Esophagus squamous epithelium (tissue), 4 donors: ENCODE measurements around the gene ISLR2.

Experiments used
- POLR2A ChIP-seq, 4 donors: fragments of 450-650 bp; IDR thresholded peaks; one replicate each; pipeline ENCODE4 v1.6.1; 2017; ENCODE audit warnings: antibody characterized with exemption in 4 of 4, mild to moderate bottlenecking in 4 of 4, moderate library complexity in 3 of 4
- TF ChIP-seq, protein P1 (sequence below), 6 experiments: fragments of 450-650 bp in 4 of 6; fragments of 200-600 bp in 2 of 6; sonication (generic) in 2 of 6; IDR thresholded peaks; one replicate each; pipeline ENCODE4 v1.5.1; 2016 to 2019; ENCODE audit warnings: antibody characterized with exemption in 6 of 6, mild to moderate bottlenecking in 4 of 6, moderate library complexity in 4 of 6

DNA sequence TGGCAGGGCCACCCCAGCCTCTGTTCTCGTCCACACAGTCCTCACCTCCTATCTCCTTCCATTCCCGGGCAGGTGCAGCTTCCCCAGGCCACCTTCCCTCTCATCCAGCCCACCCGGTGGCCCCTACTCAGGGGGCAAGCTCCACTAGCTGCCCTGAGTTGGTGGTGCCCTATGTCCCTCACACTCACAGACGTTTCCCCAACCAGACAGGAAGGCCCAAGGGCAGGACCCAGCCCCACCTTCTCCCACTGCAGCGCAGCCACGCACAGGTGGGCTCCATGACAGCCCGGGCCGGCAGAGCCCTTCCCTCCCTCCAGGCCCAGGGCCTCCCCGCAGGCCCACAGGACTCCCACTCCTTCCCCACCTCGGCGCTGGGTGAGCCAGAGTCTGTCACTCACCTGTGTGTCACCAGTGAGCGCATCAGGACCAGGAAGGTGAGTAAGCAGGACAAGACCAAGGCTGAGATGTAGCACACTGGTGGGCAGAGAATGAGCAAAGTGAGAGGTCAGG lies 54.3 kb downstream of the ISLR2 start:
- TF ChIP-seq, protein P1, sequence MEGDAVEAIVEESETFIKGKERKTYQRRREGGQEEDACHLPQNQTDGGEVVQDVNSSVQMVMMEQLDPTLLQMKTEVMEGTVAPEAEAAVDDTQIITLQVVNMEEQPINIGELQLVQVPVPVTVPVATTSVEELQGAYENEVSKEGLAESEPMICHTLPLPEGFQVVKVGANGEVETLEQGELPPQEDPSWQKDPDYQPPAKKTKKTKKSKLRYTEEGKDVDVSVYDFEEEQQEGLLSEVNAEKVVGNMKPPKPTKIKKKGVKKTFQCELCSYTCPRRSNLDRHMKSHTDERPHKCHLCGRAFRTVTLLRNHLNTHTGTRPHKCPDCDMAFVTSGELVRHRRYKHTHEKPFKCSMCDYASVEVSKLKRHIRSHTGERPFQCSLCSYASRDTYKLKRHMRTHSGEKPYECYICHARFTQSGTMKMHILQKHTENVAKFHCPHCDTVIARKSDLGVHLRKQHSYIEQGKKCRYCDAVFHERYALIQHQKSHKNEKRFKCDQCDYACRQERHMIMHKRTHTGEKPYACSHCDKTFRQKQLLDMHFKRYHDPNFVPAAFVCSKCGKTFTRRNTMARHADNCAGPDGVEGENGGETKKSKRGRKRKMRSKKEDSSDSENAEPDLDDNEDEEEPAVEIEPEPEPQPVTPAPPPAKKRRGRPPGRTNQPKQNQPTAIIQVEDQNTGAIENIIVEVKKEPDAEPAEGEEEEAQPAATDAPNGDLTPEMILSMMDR (IDR thresholded peaks at IDR 0.05), result no peak
- TF ChIP-seq POLR2A (IDR thresholded peaks at IDR 0.05), result no peak
